Mesenchymal stem cell (in vitro differentiated cells and primary cell): ENCODE measurements around the gene TENM4.

Experiments used
- DNase-seq: peaks from one replicate; pipeline ENCODE4 v3.0.0-alpha.2; 2013
- H2AFZ ChIP-seq: one replicate; pipeline ENCODE4 v1.6.1; 2013; ENCODE audit warnings: low read depth, mild to moderate bottlenecking, control low read depth, inconsistent platforms, low read length, moderate library complexity
- H2AK5ac ChIP-seq: 2 replicates; pipeline ENCODE4 v1.6.1; 2013; ENCODE audit warnings: low read length, moderate library complexity, mild to moderate bottlenecking, inconsistent platforms; ENCODE audit not compliant: severe bottlenecking
- H2BK120ac ChIP-seq: one replicate; pipeline ENCODE4 v1.6.1; 2013; ENCODE audit warnings: low read depth, mild to moderate bottlenecking, inconsistent platforms, low read length, moderate library complexity
- H2BK12ac ChIP-seq, 2 experiments: one replicate each; pipeline ENCODE4 v1.6.1; 2013; ENCODE audit warnings: inconsistent platforms in 2 of 2, low read length in 2 of 2, mild to moderate bottlenecking in 2 of 2, moderate library complexity in 2 of 2, control low read depth in 1 of 2
- H2BK15ac ChIP-seq: one replicate; pipeline ENCODE4 v1.6.1; 2013; ENCODE audit warnings: mild to moderate bottlenecking, low read depth, inconsistent platforms; ENCODE audit not compliant: poor library complexity, severe bottlenecking
- H2BK5ac ChIP-seq: 2 replicates; pipeline ENCODE4 v1.6.1; 2013; ENCODE audit warnings: low read depth, mild to moderate bottlenecking, low read length, control low read depth, inconsistent platforms; ENCODE audit not compliant: poor library complexity, severe bottlenecking
- H3K14ac ChIP-seq, 2 experiments: one replicate each; pipeline ENCODE4 v1.6.1; 2013; ENCODE audit warnings: inconsistent platforms in 2 of 2, low read length in 2 of 2, control low read depth in 1 of 2, mild to moderate bottlenecking in 1 of 2, moderate library complexity in 1 of 2
- H3K18ac ChIP-seq, 2 experiments: one replicate each; pipeline ENCODE4 v1.6.1; 2013; ENCODE audit warnings: inconsistent platforms in 2 of 2, low read length in 2 of 2, control low read depth in 1 of 2, low read depth in 1 of 2, mild to moderate bottlenecking in 1 of 2
- H3K23ac ChIP-seq, 2 experiments: one replicate each; pipeline ENCODE4 v1.6.1; 2013; ENCODE audit warnings: inconsistent platforms in 2 of 2, low read length in 2 of 2, mild to moderate bottlenecking in 2 of 2, moderate library complexity in 2 of 2, control low read depth in 1 of 2
- H3K27ac ChIP-seq: 2 replicates; pipeline ENCODE4 v1.5.1; 2013; ENCODE audit warnings: mild to moderate bottlenecking, moderate library complexity, low read length, control low read depth, inconsistent platforms; ENCODE audit not compliant: poor library complexity, severe bottlenecking
- H3K27me3 ChIP-seq, 2 experiments: 2 replicates each; pipeline versions ENCODE4 v1.6.1 to v1.7.0; 2013; ENCODE audit warnings: low read length in 2 of 2, mild to moderate bottlenecking in 2 of 2, moderate library complexity in 2 of 2, control low read depth in 1 of 2, inconsistent platforms in 1 of 2; ENCODE audit not compliant: control insufficient read depth in 1 of 2, insufficient read depth in 1 of 2
- H3K36me3 ChIP-seq, 2 experiments: 2 replicates each; pipeline versions ENCODE4 v1.6.1 to v1.7.0; 2013; ENCODE audit warnings: low read length in 2 of 2, control low read depth in 1 of 2, inconsistent platforms in 1 of 2, low read depth in 1 of 2, mild to moderate bottlenecking in 1 of 2; ENCODE audit not compliant: insufficient read depth in 2 of 2, control insufficient read depth in 1 of 2
- H3K4ac ChIP-seq, 2 experiments: one replicate each; pipeline ENCODE4 v1.6.1; 2013; ENCODE audit warnings: inconsistent platforms in 2 of 2, low read length in 2 of 2, mild to moderate bottlenecking in 2 of 2, moderate library complexity in 2 of 2, control low read depth in 1 of 2, low read depth in 1 of 2
- H3K4me1 ChIP-seq: 2 replicates; pipeline ENCODE4 v1.6.1; 2013; ENCODE audit warnings: low read depth, low read length, control low read depth; ENCODE audit not compliant: control insufficient read depth, insufficient read depth
- H3K4me2 ChIP-seq: 2 replicates; pipeline ENCODE4 v1.6.1; 2013; ENCODE audit warnings: low read length, mild to moderate bottlenecking, inconsistent platforms; ENCODE audit not compliant: poor library complexity, severe bottlenecking
- H3K4me3 ChIP-seq, 2 experiments: 2 replicates each; pipeline versions ENCODE4 v1.5.1 to v1.7.0; 2013; ENCODE audit warnings: low read length in 2 of 2, mild to moderate bottlenecking in 2 of 2, control low read depth in 1 of 2, low read depth in 1 of 2; ENCODE audit not compliant: insufficient read depth in 1 of 2
- H3K79me1 ChIP-seq: replicated peaks from 2 replicates; pipeline ENCODE4 v1.6.1; 2013; ENCODE audit warnings: mild to moderate bottlenecking, control low read depth, low read length, inconsistent platforms; ENCODE audit not compliant: poor library complexity, severe bottlenecking
- H3K9ac ChIP-seq: 2 replicates; pipeline ENCODE4 v1.7.0; 2013; ENCODE audit warnings: mild to moderate bottlenecking, low read length, moderate library complexity
- H3K9me3 ChIP-seq: 2 replicates; pipeline ENCODE4 v1.7.0; 2013; ENCODE audit warnings: mild to moderate bottlenecking, low read length; ENCODE audit not compliant: control insufficient read depth
- H4K8ac ChIP-seq: one replicate; pipeline ENCODE4 v1.6.1; 2013; ENCODE audit warnings: inconsistent platforms, mild to moderate bottlenecking, low read length, moderate library complexity
- H4K91ac ChIP-seq: one replicate; pipeline ENCODE4 v1.6.1; 2013; ENCODE audit warnings: mild to moderate bottlenecking, low read length, inconsistent platforms
- WGBS: methylation state at CpG from one replicate; pipeline ENCODE4 v1.1.7; 2013; ENCODE audit warnings: mixed read lengths; 5-methylcytosine and 5-hydroxymethylcytosine counted together

The TENM4 gene

DNA sequence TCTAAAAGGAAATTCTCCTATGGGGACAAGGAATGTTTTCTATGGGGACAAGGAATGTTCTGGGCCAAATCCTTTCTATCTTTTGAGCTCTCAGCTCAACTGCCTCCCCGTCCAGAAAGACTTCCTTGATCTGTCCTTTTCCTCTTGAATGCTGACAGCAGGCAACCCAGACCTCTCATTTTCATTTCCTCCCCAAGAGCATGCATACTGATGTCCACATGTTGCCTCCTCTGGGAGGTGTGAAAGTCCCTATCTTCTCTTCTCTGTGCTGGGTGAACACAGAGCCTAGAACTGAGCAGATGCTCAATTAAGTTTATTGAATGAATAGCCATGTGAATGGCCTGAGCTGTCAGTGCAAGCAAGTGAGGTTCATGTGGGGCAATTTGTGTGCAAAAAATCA, 534.3 kb downstream of the TENM4 start:
- 39% methylated on average over 1 of the region's 1 CpG for WGBS
- no peak overlapping the region for H3K9ac ChIP-seq
- no peak overlapping the region for H2AK5ac ChIP-seq
- no peak overlapping the region for H3K18ac ChIP-seq
- H3K4me3 ChIP-seq: no peak overlapping the region
- H3K14ac ChIP-seq: no peak overlapping the region
- no peak overlapping the region for H4K8ac ChIP-seq
- no peak for DNase-seq
- no peak overlapping the region for H4K91ac ChIP-seq
- H3K36me3 ChIP-seq: peaks cover 0 to 5% of the 10 kb centered on the region in 2 experiments
- no peak overlapping the region for H2BK5ac ChIP-seq
- H3K4me2 ChIP-seq: no peak overlapping the region
- H2BK15ac ChIP-seq: no peak overlapping the region
- H3K27me3 ChIP-seq: no peaks in the 10 kb centered on the region
- H2BK120ac ChIP-seq: no peak overlapping the region
- no peak overlapping the region for H3K23ac ChIP-seq
- no peak overlapping the region for H2AFZ ChIP-seq
- no peak overlapping the region for H3K27ac ChIP-seq
- no peak overlapping the region for H3K4ac ChIP-seq
- H3K4me1 ChIP-seq: no peaks in the 10 kb centered on the region
- H3K9me3 ChIP-seq: no peaks in the 10 kb centered on the region
- no peak overlapping the region for H2BK12ac ChIP-seq
- no peaks in the 10 kb centered on the region for H3K79me1 ChIP-seq

DNA sequence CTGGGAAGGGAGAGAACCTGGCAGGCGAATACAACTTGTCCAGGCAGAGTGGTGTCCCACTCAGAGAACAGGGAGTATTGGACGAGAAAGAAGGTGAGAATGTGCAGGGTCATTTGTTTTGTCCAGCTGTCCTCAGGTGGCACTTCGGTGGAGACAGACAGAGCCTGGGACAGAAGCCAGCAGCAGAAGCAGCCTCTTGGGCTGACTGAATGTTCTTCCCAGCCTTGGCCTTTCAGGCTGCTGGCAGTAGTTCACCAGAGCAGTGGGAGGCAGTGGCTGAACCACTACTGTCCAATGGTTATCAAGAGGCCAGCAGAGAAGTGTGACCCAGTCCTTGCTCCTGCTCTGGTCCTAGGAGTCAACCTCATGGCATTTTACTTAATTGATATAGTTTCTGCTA, 535.1 kb downstream of the TENM4 start:
- Histone ChIP-seq H3K27ac (no peak overlapping the region), H3K4me1 (no peaks in the 10 kb centered on the region), H3K4me2 (no peak overlapping the region), H4K8ac (peak overlapping the region; percentile 33), H3K36me3 (peaks cover 0 to 5% of the 10 kb centered on the region in 2 experiments), H2AK5ac (no peak overlapping the region), H2BK12ac (no peak overlapping the region), H4K91ac (peak overlapping the region; percentile 29), H3K23ac (no peak overlapping the region), H2BK120ac (no peak overlapping the region), H3K4ac (no peak overlapping the region), H3K14ac (no peak overlapping the region), H3K27me3 (no peaks in the 10 kb centered on the region), H3K18ac (no peak overlapping the region), H3K9ac (no peak overlapping the region), H3K9me3 (no peaks in the 10 kb centered on the region), H2AFZ (no peak overlapping the region), H3K79me1 (no peaks in the 10 kb centered on the region), H3K4me3 (no peak overlapping the region), H2BK5ac (no peak overlapping the region), H2BK15ac (no peak overlapping the region)
- WGBS: 78% methylated on average over 3 of the region's 3 CpGs
- no peak for DNase-seq

DNA sequence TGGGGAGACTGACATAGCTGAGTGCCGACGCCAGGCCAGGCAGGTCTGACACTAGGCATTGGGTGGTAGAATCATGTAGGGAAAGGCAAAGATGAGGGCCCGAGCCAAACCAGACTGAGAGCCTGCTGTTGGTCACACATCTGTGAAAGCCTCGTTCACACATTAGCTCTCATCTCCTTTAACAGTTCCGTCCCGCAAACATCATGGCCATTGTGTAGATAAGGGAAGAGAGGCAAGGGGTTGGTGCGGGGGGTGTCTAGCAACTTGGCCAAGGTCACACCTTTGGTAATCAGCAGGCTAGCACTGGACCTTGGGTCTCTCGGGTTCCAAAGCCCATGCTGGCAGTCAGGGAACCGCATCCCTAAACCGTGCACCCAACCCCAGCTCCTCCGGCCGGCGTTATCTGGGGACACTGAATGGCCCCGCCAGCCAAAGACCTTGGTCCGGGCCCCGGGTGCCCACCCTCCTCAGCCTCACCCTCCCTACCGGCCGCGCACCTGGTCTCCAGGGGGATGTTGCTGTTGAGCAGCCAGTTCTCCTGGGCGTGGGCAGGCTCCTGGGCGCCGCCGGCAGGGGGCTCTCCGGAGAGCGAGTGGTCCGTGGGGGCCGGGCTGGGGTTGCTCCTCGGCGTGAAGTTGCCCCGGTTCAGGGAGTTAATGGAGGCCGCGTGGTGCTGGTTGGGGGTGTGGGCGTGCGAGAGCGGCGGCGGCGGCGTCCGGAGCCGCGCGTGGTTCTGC, 537.9 kb downstream of the TENM4 start:
- no peak overlapping the region for H3K4me3 ChIP-seq
- 93% methylated on average over 36 of the region's 43 CpGs for WGBS
- peaks cover 0 to 8% of the 10 kb centered on the region in 2 experiments for H3K36me3 ChIP-seq
- H3K4me2 ChIP-seq: no peak overlapping the region
- no peak overlapping the region for H4K91ac ChIP-seq
- H3K14ac ChIP-seq: no peak overlapping the region
- no peak for DNase-seq
- H3K23ac ChIP-seq: no peak overlapping the region
- H3K4ac ChIP-seq: no peak overlapping the region
- H2BK5ac ChIP-seq: no peak overlapping the region
- H3K27me3 ChIP-seq: no peaks in the 10 kb centered on the region
- no peak overlapping the region for H3K18ac ChIP-seq
- no peak overlapping the region for H2BK15ac ChIP-seq
- H2AFZ ChIP-seq: no peak overlapping the region
- no peak overlapping the region for H2BK120ac ChIP-seq
- H3K79me1 ChIP-seq: no peaks in the 10 kb centered on the region
- no peak overlapping the region for H3K9ac ChIP-seq
- H3K9me3 ChIP-seq: no peaks in the 10 kb centered on the region
- no peak overlapping the region for H3K27ac ChIP-seq
- H4K8ac ChIP-seq: no peak overlapping the region
- H2AK5ac ChIP-seq: no peak overlapping the region
- no peaks in the 10 kb centered on the region for H3K4me1 ChIP-seq
- H2BK12ac ChIP-seq: no peak overlapping the region

DNA sequence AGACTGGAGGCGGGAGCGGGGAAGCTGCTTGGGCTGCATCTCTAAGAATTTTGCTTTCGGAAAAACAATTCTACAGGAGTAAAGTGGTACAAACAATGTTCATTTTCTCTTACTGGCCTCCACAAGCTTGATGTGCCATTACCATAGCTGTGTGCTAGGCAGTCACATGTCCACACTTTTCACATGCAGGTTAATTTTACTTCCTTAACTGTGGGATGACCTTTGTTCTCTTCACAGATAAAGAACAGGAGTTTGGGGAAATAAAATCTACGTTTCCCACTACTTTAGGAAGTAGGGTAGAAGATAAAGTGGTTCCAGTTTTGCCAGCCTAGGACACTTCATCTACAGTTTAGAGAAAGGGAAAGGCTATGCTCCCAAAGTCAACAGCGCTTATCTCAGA, 539.0 kb downstream of the TENM4 start:
- Histone ChIP-seq H3K14ac (no peak overlapping the region), H2AFZ (no peak overlapping the region), H4K8ac (no peak overlapping the region), H3K9ac (no peak overlapping the region), H2BK12ac (no peak overlapping the region), H3K4me2 (no peak overlapping the region), H3K27ac (no peak overlapping the region), H3K4me3 (no peak overlapping the region), H3K27me3 (peaks cover 0 to under 1% of the 10 kb centered on the region in 2 experiments), H2BK120ac (no peak overlapping the region), H2BK15ac (no peak overlapping the region), H3K23ac (no peak overlapping the region), H3K79me1 (no peaks in the 10 kb centered on the region), H3K9me3 (no peaks in the 10 kb centered on the region), H3K4ac (no peak overlapping the region), H3K36me3 (peaks cover 0 to 8% of the 10 kb centered on the region in 2 experiments), H3K18ac (no peak overlapping the region), H2BK5ac (no peak overlapping the region), H2AK5ac (no peak overlapping the region), H4K91ac (no peak overlapping the region), H3K4me1 (no peaks in the 10 kb centered on the region)
- DNase-seq: no peak
- WGBS: 98% methylated on average over 5 of the region's 5 CpGs
